ENCODE measurements around the gene SYNM. TPM values are rescaled to one million over a fixed set of nuclear protein-coding genes. Genes with fewer than 3 reads are reported as not detected.

The SYNM gene
- total RNA-seq, 1 experiment from 2014 or later, result 1.9 TPM

GRCh38 chr15:99058421-99058870 lies 46.4 kb upstream of the SYNM start:
- Histone ChIP-seq H3K4me1 (ENCODE audit: insufficient read depth, low read length) (no peaks in the 10 kb centered on the region), H3K4ac (ENCODE audit: low read depth, low read length) (no peak overlapping the region), H3K27ac (ENCODE audit: insufficient read length, low read depth, low read length) (no peak overlapping the region), H4K20me1 (ENCODE audit: control insufficient read depth, insufficient read depth, insufficient read length) (no peaks in the 10 kb centered on the region), H2AK5ac (ENCODE audit: insufficient read length, low read length) (no peak overlapping the region), H3K79me1 (ENCODE audit: insufficient read depth, low read depth, low read length, poor library complexity, severe bottlenecking) (no peaks in the 10 kb centered on the region), H3T11ph (ENCODE audit: low read length) (no peak overlapping the region), H3K9me3 (ENCODE audit: control insufficient read depth, low read depth, low read length) (no peaks in the 10 kb centered on the region), H4K5ac (ENCODE audit: insufficient read length, low read depth, low read length) (no peak overlapping the region), H3K14ac (ENCODE audit: insufficient read depth, low read length) (peak overlapping the region; percentile 73; the same call in 1 of the 2 replicates), H2BK120ac (ENCODE audit: low read depth, low read length, poor library complexity, severe bottlenecking) (no peak overlapping the region), H3K23me2 (ENCODE audit: insufficient read length, low read depth, low read length, poor library complexity, severe bottlenecking) (peaks cover 4% of the 10 kb centered on the region), H2BK15ac (ENCODE audit: low read depth, low read length) (no peak overlapping the region), H3K18ac (ENCODE audit: insufficient read length, low read depth, low read length) (peak overlapping the region; percentile 56), H3K4me2 (ENCODE audit: insufficient read depth, insufficient read length, low read length) (peak overlapping the region; percentile 60), H2BK12ac (ENCODE audit: insufficient read length, low read depth, low read length) (no peak overlapping the region), H3K27me3 (ENCODE audit: insufficient read depth, low read length) (no peaks in the 10 kb centered on the region), H3K79me2 (ENCODE audit: insufficient read depth, low read length) (no peaks in the 10 kb centered on the region), H2BK5ac (ENCODE audit: insufficient read length, low read length) (no peak overlapping the region), H3K23ac (ENCODE audit: insufficient read length, low read depth, low read length) (no peak overlapping the region), H2AFZ (ENCODE audit: low read length) (no peak overlapping the region), H3K56ac (ENCODE audit: insufficient read length, low read depth, low read length) (no peak overlapping the region), H3K9ac (ENCODE audit: extremely low read depth, insufficient read length, low read length) (no peak overlapping the region), H4K91ac (ENCODE audit: insufficient read length, low read depth, low read length) (no peak overlapping the region), H2BK20ac (ENCODE audit: low read depth, low read length, poor library complexity, severe bottlenecking) (no peak overlapping the region), H4K8ac (replicated peaks; ENCODE audit: insufficient read length, low read depth, low read length) (no peak overlapping the region)
- peaks cover 48% of the 10 kb centered on the region for H3K27me3 Mint-ChIP-seq (ENCODE audit: low read depth)
- WGBS (ENCODE audit: extremely low coverage, insufficient read length, low lambda C conversion rate), result no CpG with 5 or more reads among the region's 27 CpGs
- H3K27ac Mint-ChIP-seq, result no peak overlapping the region
- DNase-seq, result peak; percentile 40
- TF ChIP-seq, protein P1, sequence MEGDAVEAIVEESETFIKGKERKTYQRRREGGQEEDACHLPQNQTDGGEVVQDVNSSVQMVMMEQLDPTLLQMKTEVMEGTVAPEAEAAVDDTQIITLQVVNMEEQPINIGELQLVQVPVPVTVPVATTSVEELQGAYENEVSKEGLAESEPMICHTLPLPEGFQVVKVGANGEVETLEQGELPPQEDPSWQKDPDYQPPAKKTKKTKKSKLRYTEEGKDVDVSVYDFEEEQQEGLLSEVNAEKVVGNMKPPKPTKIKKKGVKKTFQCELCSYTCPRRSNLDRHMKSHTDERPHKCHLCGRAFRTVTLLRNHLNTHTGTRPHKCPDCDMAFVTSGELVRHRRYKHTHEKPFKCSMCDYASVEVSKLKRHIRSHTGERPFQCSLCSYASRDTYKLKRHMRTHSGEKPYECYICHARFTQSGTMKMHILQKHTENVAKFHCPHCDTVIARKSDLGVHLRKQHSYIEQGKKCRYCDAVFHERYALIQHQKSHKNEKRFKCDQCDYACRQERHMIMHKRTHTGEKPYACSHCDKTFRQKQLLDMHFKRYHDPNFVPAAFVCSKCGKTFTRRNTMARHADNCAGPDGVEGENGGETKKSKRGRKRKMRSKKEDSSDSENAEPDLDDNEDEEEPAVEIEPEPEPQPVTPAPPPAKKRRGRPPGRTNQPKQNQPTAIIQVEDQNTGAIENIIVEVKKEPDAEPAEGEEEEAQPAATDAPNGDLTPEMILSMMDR (conservative IDR thresholded peaks at IDR 0.05), result no peak
- H3K4me3 Mint-ChIP-seq, result peak overlapping the region; percentile 65 to 82
- H3K4me1 Mint-ChIP-seq, result peaks cover 8 to 10% of the 10 kb centered on the region in 2 experiments
- H3K36me3 Mint-ChIP-seq (ENCODE audit: insufficient read depth in 1 of 3, low read depth in 3 of 3), result no peaks in the 10 kb centered on the region; a peak in 1 of 7 replicates
- H3K9me3 Mint-ChIP-seq, result no peaks in the 10 kb centered on the region; a peak in 2 of 5 replicates

Measured in H9 (cell line).